ENCODE results near the gene TUBGCP2.
A peak's percentile ranks its signal among the peaks of the same experiment; 100 is the strongest.
"Not testable (repeated sequence)": the region's sequence is repeated elsewhere in the genome, so short reads cannot be mapped to it uniquely, and the experiment has no call there.

TUBGCP2 gene

GRCh38 chr10:133326745-133327650 lies 18.3 kb upstream of the TUBGCP2 start:
- no peak for DNase-seq (ENCODE audit: extremely low read depth in 1 of 2, low read depth in 1 of 2)

GRCh38 chr10:133326223-133326551 lies 17.5 kb upstream of the TUBGCP2 start:
- no peak for DNase-seq (ENCODE audit: extremely low read depth in 1 of 2, low read depth in 1 of 2)

- no peak for DNase-seq (ENCODE audit: extremely low read depth in 1 of 2, low read depth in 1 of 2)
These were observed 17.0 kb upstream of the TUBGCP2 start for GRCh38 chr10:133325440-133326222.

GRCh38 chr10:133324857-133325260 lies 16.2 kb upstream of the TUBGCP2 start:
- DNase-seq (ENCODE audit: extremely low read depth in 1 of 2, low read depth in 1 of 2): no peak

GRCh38 chr10:133324198-133324792 lies 15.6 kb upstream of the TUBGCP2 start:
- peak in 1 of 2 donors; percentile 24 for DNase-seq (ENCODE audit: extremely low read depth in 1 of 2, low read depth in 1 of 2)

- DNase-seq (ENCODE audit: extremely low read depth in 1 of 2, low read depth in 1 of 2): not testable (repeated sequence)
These were observed 13.5 kb upstream of the TUBGCP2 start for GRCh38 chr10:133322064-133322709.

- not testable (repeated sequence) for DNase-seq (ENCODE audit: extremely low read depth in 1 of 2, low read depth in 1 of 2)
These were observed 12.3 kb upstream of the TUBGCP2 start for GRCh38 chr10:133320852-133321422.

GRCh38 chr10:133318494-133319127 lies 9.9 kb upstream of the TUBGCP2 start:
- peak; percentile 31 to 55 for DNase-seq (ENCODE audit: extremely low read depth in 1 of 2, low read depth in 1 of 2)

- no peak for DNase-seq (ENCODE audit: extremely low read depth in 1 of 2, low read depth in 1 of 2)
These were observed 8.1 kb upstream of the TUBGCP2 start for GRCh38 chr10:133316732-133317131.

- DNase-seq (ENCODE audit: extremely low read depth in 1 of 2, low read depth in 1 of 2): no peak
These were observed 7.6 kb upstream of the TUBGCP2 start for GRCh38 chr10:133316266-133316665.

GRCh38 chr10:133315847-133316246 lies 7.2 kb upstream of the TUBGCP2 start:
- no peak for DNase-seq (ENCODE audit: extremely low read depth in 1 of 2, low read depth in 1 of 2)

- no peak for DNase-seq (ENCODE audit: extremely low read depth in 1 of 2, low read depth in 1 of 2)
These were observed 6.2 kb upstream of the TUBGCP2 start for GRCh38 chr10:133314911-133315310.

- no peak for DNase-seq (ENCODE audit: extremely low read depth in 1 of 2, low read depth in 1 of 2)
These were observed 4.5 kb upstream of the TUBGCP2 start for GRCh38 chr10:133313192-133313591.

GRCh38 chr10:133312769-133313145 lies 4.1 kb upstream of the TUBGCP2 start:
- DNase-seq (ENCODE audit: extremely low read depth in 1 of 2, low read depth in 1 of 2): no peak

- no peak for DNase-seq (ENCODE audit: extremely low read depth in 1 of 2, low read depth in 1 of 2)
These were observed 3.5 kb upstream of the TUBGCP2 start for GRCh38 chr10:133312016-133312768.

GRCh38 chr10:133311570-133311969 lies 2.9 kb upstream of the TUBGCP2 start:
- no peak for DNase-seq (ENCODE audit: extremely low read depth in 1 of 2, low read depth in 1 of 2)

- no peak for DNase-seq (ENCODE audit: extremely low read depth in 1 of 2, low read depth in 1 of 2)
These were observed 2.1 kb upstream of the TUBGCP2 start for GRCh38 chr10:133310789-133311188.

- no peak for DNase-seq (ENCODE audit: extremely low read depth in 1 of 2, low read depth in 1 of 2)
These were observed 1.7 kb upstream of the TUBGCP2 start for GRCh38 chr10:133310399-133310755.

- DNase-seq (ENCODE audit: extremely low read depth in 1 of 2, low read depth in 1 of 2): no peak
These were observed 1.2 kb upstream of the TUBGCP2 start for GRCh38 chr10:133309720-133310398.

Data from activated CD8-positive, alpha-beta memory T cell treated with anti-CD3 and anti-CD28 coated beads for 1 hour (primary cell).